Heart left ventricle (tissue), 16 donors: Measurements from ENCODE around the gene KCTD18. TPM values are rescaled to one million over a fixed set of nuclear protein-coding genes. Genes with fewer than 3 reads are reported as not detected.

Experiments used
- ATAC-seq, 4 donors: fragments of 200-7000 bp; cut with Tn5 transposase; one replicate each; pipeline ENCODE4 v1.9.1; 2020 to 2022; ENCODE audit warnings: moderate library complexity in 4 of 4, mild to moderate bottlenecking in 3 of 4, moderate number of reproducible peaks in 1 of 4
- DNase-seq, 5 donors: peaks; one replicate each; pipeline ENCODE4 v3.0.0-alpha.2; 2020
- H3K27ac ChIP-seq, 12 donors: fragments of 200-600 bp; sonication (generic) in 4 of 12; one replicate each; pipeline versions ENCODE4 v1.5.0 to v1.8.0; 2016 to 2022; ENCODE audit warnings: mild to moderate bottlenecking in 2 of 12
- H3K27me3 ChIP-seq, 9 donors: fragments of 200-600 bp; sonication (generic) in 2 of 9; one replicate each; pipeline versions ENCODE4 v1.5.1 to v1.8.0; 2016 to 2022; ENCODE audit warnings: mild to moderate bottlenecking in 3 of 9
- H3K36me3 ChIP-seq, 9 donors: fragments of 200-600 bp; sonication (generic) in 2 of 9; one replicate each; pipeline versions ENCODE4 v1.5.0 to v1.8.0; 2018 to 2022; ENCODE audit warnings: mild to moderate bottlenecking in 2 of 9
- H3K4me1 ChIP-seq, 12 donors: fragments of 200-600 bp; sonication (generic) in 4 of 12; one replicate each; pipeline versions ENCODE4 v1.5.0 to v1.8.0; 2016 to 2022; ENCODE audit warnings: mild to moderate bottlenecking in 3 of 12
- H3K4me3 ChIP-seq, 12 donors: fragments of 200-600 bp; sonication (generic) in 4 of 12; one replicate each; pipeline versions ENCODE4 v1.5.0 to v1.8.0; 2017 to 2022; ENCODE audit warnings: mild to moderate bottlenecking in 9 of 12, moderate library complexity in 4 of 12
- H3K9me3 ChIP-seq, 12 donors: fragments of 200-600 bp; sonication (generic) in 4 of 12; one replicate each; pipeline versions ENCODE4 v1.5.0 to v1.8.0; 2016 to 2022; ENCODE audit warnings: mild to moderate bottlenecking in 1 of 12
- CTCF ChIP-seq, 12 donors: fragments of 200-600 bp; sonication (generic) in 4 of 12; IDR thresholded peaks; one replicate each; pipeline versions ENCODE4 v1.5.0 to v1.8.0; 2018 to 2022; ENCODE audit warnings: antibody characterized with exemption in 12 of 12, mild to moderate bottlenecking in 5 of 12
- POLR2A ChIP-seq, 2 donors: fragments of 450-650 bp; IDR thresholded peaks; one replicate each; pipeline ENCODE4 v1.6.1; 2017; ENCODE audit warnings: antibody characterized with exemption in 2 of 2, mild to moderate bottlenecking in 2 of 2, moderate library complexity in 2 of 2
- WGBS, 4 donors: extraction: QIAGEN DNeasy Blood & Tissue Kit in 2 of 4; methylation state at CpG; one replicate each; pipeline versions ENCODE4 v1.1.5 to v1.1.7; 2013 to 2018; 5-methylcytosine and 5-hydroxymethylcytosine counted together
- intact Hi-C, 10 donors: fragments of 100-400 bp; cut with DNase I; formaldehyde crosslinking; loops; one replicate each; pipeline versions ENCODE4 v1.11.1 to v1.14.2; 2022
- polyA plus RNA-seq, 2 donors: library from polyadenylated mRNA; stranded (reverse); fragments of 200-250 nt; gene quantifications; one replicate each; pipeline ENCODE4 v1.2.3, GENCODE V29; 2013
- total RNA-seq, 9 donors: library from RNA; depleted of rRNA in 2 of 9; stranded (reverse); fragments of >200 nt in 2 of 9; fragmentation: NEBNext Ultra II Directional in 3 of 9; extraction: Animal tissue kit (Norgen Biotek cat#: 25700) in 3 of 9; gene quantifications; one replicate each; pipeline versions ENCODE4 v1.1.0 to v1.2.4, GENCODE V29; 2016 to 2023
- donor health status: ischemic (EF 13 %, LVEDD 7.1; RV severe dilation, severe dysfunction).
- donor health status: healthy with polysubstance abuse.
- donor health status: DM: no; HTN: yes; CAD: no.
- donor health status: DM: no; HTN: no; CAD: no.
- donor health status: ischemic (EF 25% LVEDD 6.9; RV normal size, moderate dysfunction).
- donor health status: ischemic (EF 25% LVEDD 5.7; RV mildly dilated, moderate dysfunction).
- donor health status: healthy.
- donor health status: DM: yes; HTN: yes; CAD: no.
- donor health status: ischemic (EF 35%, LVEDD 5.7; RV mildly dilated, moderate dysfunction).
- donor health status: nonischemic (EF 11% LVEDD 7.7; RV severe dilation, severe dysfunction).
- donor health status: DM: yes; HTN: yes; CAD: no.
- donor health status: PGD.
- donor health status: ischemic (EF 29% LVEDD 5.4; RV normal size, mild dysfunction).
- donor health status: nonischemic (EF 23%, LVEDD 6.1; RV moderate dilation, normal function).

Gene KCTD18
- total and polyA plus RNA-seq, 11 donors, result 3.6 to 16.0 (median 11.8) TPM

GRCh38 chr2:200482194-200482593 lies 27.7 kb downstream of the KCTD18 start:
- Histone ChIP-seq H3K4me3 (no peak overlapping the region), H3K36me3 (peaks cover 0 to 26% (median 10%) of the 10 kb centered on the region in 9 donors), H3K4me1 (peaks cover 0 to 5% (median 0%) of the 10 kb centered on the region in 12 donors), H3K9me3 (no peaks in the 10 kb centered on the region), H3K27ac (no peak overlapping the region), H3K27me3 (no peaks in the 10 kb centered on the region)
- ATAC-seq (no peak), DNase-seq (no peak)
- no peak for TF ChIP-seq POLR2A (IDR thresholded peaks at IDR 0.05)
- TF ChIP-seq CTCF (IDR thresholded peaks at IDR 0.05), result no peak
- intact Hi-C loops, result loop anchor here in 5 of 10 donors (2.0 to 10.0 kb wide), 5 partner anchors 177 to 510 kb away; partner anchors contain the start of gene SPATS2L (in 1 of the 5)

- peak overlapping the region in 1 of 12 donors; percentile 26 for H3K27ac ChIP-seq
- H3K9me3 ChIP-seq, result no peaks in the 10 kb centered on the region
- DNase-seq (no peak), ATAC-seq (no peak)
- H3K27me3 ChIP-seq, result no peaks in the 10 kb centered on the region
- H3K36me3 ChIP-seq, result peaks cover 0 to 49% (median 27%) of the 10 kb centered on the region in 9 donors
- intact Hi-C loops, result loop anchor here (2.0 to 10.0 kb wide), 8 partner anchors 175 to 507 kb away; partner anchors contain the start of gene SPATS2L (in 6 of the 10)
- peaks cover 0 to 5% (median 0%) of the 10 kb centered on the region in 12 donors for H3K4me1 ChIP-seq
- TF ChIP-seq POLR2A (IDR thresholded peaks at IDR 0.05) (no peak), CTCF (IDR thresholded peaks at IDR 0.05) (no peak)
- WGBS, 4 donors, result 67 to 74% (median 72%) methylated on average over 8 of the region's 8 CpGs
- no peak overlapping the region for H3K4me3 ChIP-seq
Measured at GRCh38 chr2:200479692-200480265, 30.1 kb downstream of the KCTD18 start.

GRCh38 chr2:200477667-200478131 lies 32.2 kb downstream of the KCTD18 start:
- intact Hi-C loops, result loop anchor here in 7 of 10 donors (2.0 to 10.0 kb wide), 5 partner anchors 173 to 500 kb away; partner anchors contain the start of gene SPATS2L (in 5 of the 7)
- ATAC-seq (peak; percentile 75 to 84 (median 82)), DNase-seq (peak; percentile 71 to 81 (median 76))
- H3K4me1 ChIP-seq, result peaks cover 0 to 5% (median 0%) of the 10 kb centered on the region in 12 donors
- peak overlapping the region; percentile 30 to 78 (median 58) for H3K27ac ChIP-seq
- TF ChIP-seq POLR2A (IDR thresholded peaks at IDR 0.05) (no peak), CTCF (IDR thresholded peaks at IDR 0.05) (no peak)
- no peaks in the 10 kb centered on the region for H3K27me3 ChIP-seq
- H3K4me3 ChIP-seq, result peak overlapping the region in 10 of 12 donors; percentile 12 to 50 (median 32)
- no peaks in the 10 kb centered on the region for H3K9me3 ChIP-seq
- WGBS, 4 donors, result 52 to 77% (median 75%) methylated on average over 20 to 21 of the region's 21 CpGs
- H3K36me3 ChIP-seq, result peaks cover 0 to 70% (median 41%) of the 10 kb centered on the region in 9 donors

GRCh38 chr2:200476836-200477235 lies 33.0 kb downstream of the KCTD18 start:
- DNase-seq, result no peak
- Histone ChIP-seq H3K4me3 (peak overlapping the region in 5 of 12 donors; percentile 27 to 50 (median 44)), H3K4me1 (peaks cover 0 to 5% (median 0%) of the 10 kb centered on the region in 12 donors), H3K36me3 (peaks cover 0 to 78% (median 50%) of the 10 kb centered on the region in 9 donors), H3K9me3 (no peaks in the 10 kb centered on the region), H3K27me3 (no peaks in the 10 kb centered on the region), H3K27ac (peak overlapping the region in 9 of 12 donors; percentile 30 to 78 (median 63))
- TF ChIP-seq POLR2A (IDR thresholded peaks at IDR 0.05) (no peak), CTCF (IDR thresholded peaks at IDR 0.05) (no peak)
- ATAC-seq, result peak in 1 of 4 donors; percentile 38
- intact Hi-C loops, result loop anchor here in 7 of 10 donors (5.0 to 10.0 kb wide), 4 partner anchors 172 to 500 kb away; partner anchors contain the start of gene SPATS2L (in 5 of the 7)
- WGBS, 4 donors, result 68 to 83% (median 78%) methylated on average over 8 of the region's 8 CpGs
